B cell (primary cell): ENCODE data around the gene MYG1. TPM values are rescaled to one million over a fixed set of nuclear protein-coding genes. Genes with fewer than 3 reads are reported as not detected.

ENCODE experiments used
- ATAC-seq: fragments of 200-7000 bp; cut with Tn5 transposase; one replicate; pipeline ENCODE4 v1.10.0; 2021; ENCODE audit warnings: low read depth, mild to moderate bottlenecking, moderate number of reproducible peaks, moderate library complexity
- CTCF ChIA-PET: fragments of 350-600 bp; sonication (Branson Sonifier 250); formaldehyde crosslinking; loops from one replicate; lab custom pipeline; 2021; ENCODE audit warnings: antibody characterized with exemption, inconsistent platforms; lab: Charles Lee
- POLR2A ChIA-PET: fragments of 350-600 bp; sonication (Branson Sonifier 250); formaldehyde crosslinking; loops from one replicate; lab custom pipeline; 2021; ENCODE audit warnings: antibody characterized with exemption; lab: Charles Lee
- DNase-seq: peaks from one replicate; pipeline ENCODE4 v3.0.0; 2013
- H2AFZ ChIP-seq: 2 replicates; pipeline ENCODE4 v1.6.1; 2012; ENCODE audit warnings: mild to moderate bottlenecking, low read depth, low read length; ENCODE audit not compliant: insufficient read depth, poor library complexity, severe bottlenecking
- H3K27ac ChIP-seq, 2 donors: 1 replicate in 1 of 2; 2 replicates in 1 of 2; pipeline ENCODE4 v1.5.1; 2012 to 2013; ENCODE audit warnings: low read length in 2 of 2, mild to moderate bottlenecking in 2 of 2, moderate library complexity in 1 of 2
- H3K27me3 ChIP-seq, 4 experiments: fragments of 200-600 bp in 1 of 4; sonication (generic) in 1 of 4; replicated peaks in 1 of 4; 1 replicate in 2 of 4; 2 replicates in 2 of 4; pipeline versions ENCODE4 v1.6.1 to v1.7.0; 2013 to 2016; ENCODE audit warnings: low read length in 3 of 4, mild to moderate bottlenecking in 2 of 4, mixed read lengths in 1 of 4, moderate library complexity in 1 of 4; ENCODE audit not compliant: insufficient read depth in 4 of 4, control insufficient read depth in 3 of 4; ENCODE audit errors: control extremely low read depth in 1 of 4
- H3K36me3 ChIP-seq, 2 experiments: replicated peaks in 1 of 2; 1 replicate in 1 of 2; 2 replicates in 1 of 2; pipeline versions ENCODE4 v1.6.1 to v1.7.1; 2013; ENCODE audit warnings: low read length in 1 of 2; ENCODE audit not compliant: insufficient read depth in 2 of 2, control insufficient read depth in 1 of 2; ENCODE audit errors: control extremely low read depth in 1 of 2, extremely low read depth in 1 of 2
- H3K4me1 ChIP-seq, 2 donors: fragments of 200-600 bp in 1 of 2; sonication (generic) in 1 of 2; 1 replicate in 1 of 2; 2 replicates in 1 of 2; pipeline versions ENCODE4 v1.5.1 to v1.6.1; 2013 to 2017; ENCODE audit warnings: low read length in 2 of 2; ENCODE audit not compliant: control insufficient read depth in 2 of 2, insufficient read depth in 2 of 2
- H3K4me2 ChIP-seq: replicated peaks from 2 replicates; pipeline ENCODE3; 2012; ENCODE audit warnings: mild to moderate bottlenecking, low read depth, low read length; ENCODE audit not compliant: poor library complexity, severe bottlenecking
- H3K4me3 ChIP-seq, 5 experiments: fragments of 200-600 bp in 1 of 5; sonication (generic) in 1 of 5; 1 replicate in 3 of 5; 2 replicates in 2 of 5; pipeline versions ENCODE4 v1.5.1 to v1.7.0; 2011 to 2016; ENCODE audit warnings: low read length in 4 of 5, mild to moderate bottlenecking in 4 of 5, low read depth in 2 of 5, control low read depth in 1 of 5, moderate library complexity in 1 of 5; ENCODE audit not compliant: insufficient read depth in 1 of 5; ENCODE audit errors: control extremely low read depth in 1 of 5, extremely low read depth in 1 of 5
- H3K79me2 ChIP-seq: fragments of 200-600 bp; sonication (generic); one replicate; pipeline ENCODE4 v1.6.0; 2016; ENCODE audit warnings: low read length; ENCODE audit not compliant: control insufficient read depth, insufficient read depth
- H3K9ac ChIP-seq: fragments of 200-600 bp; sonication (generic); 2 replicates; pipeline ENCODE4 v1.6.1; 2017; ENCODE audit warnings: mild to moderate bottlenecking, low read length, moderate library complexity
- H3K9me3 ChIP-seq, 3 donors: one replicate each; pipeline versions ENCODE4 v1.6.1 to v1.7.1; 2013; ENCODE audit warnings: low read length in 2 of 3; ENCODE audit not compliant: control insufficient read depth in 2 of 3, insufficient read depth in 1 of 3; ENCODE audit errors: control extremely low read depth in 1 of 3
- H4K20me1 ChIP-seq: 2 replicates; pipeline ENCODE4 v1.6.0; 2012; ENCODE audit warnings: mild to moderate bottlenecking, low read length; ENCODE audit not compliant: insufficient read depth, control insufficient read depth, poor library complexity, severe bottlenecking
- H3K27ac Mint-ChIP-seq: one replicate; pipeline ENCODE4 v1.8.0; 2021; ENCODE audit warnings: mixed read lengths
- H3K27me3 Mint-ChIP-seq: one replicate; pipeline ENCODE4 v1.8.0; 2021; ENCODE audit warnings: mixed read lengths
- H3K4me1 Mint-ChIP-seq: one replicate; pipeline ENCODE4 v1.8.0; 2021; ENCODE audit warnings: mixed read lengths
- H3K4me3 Mint-ChIP-seq: one replicate; pipeline ENCODE4 v1.8.0; 2021; ENCODE audit warnings: mixed read lengths
- H3K9me3 Mint-ChIP-seq: one replicate; pipeline ENCODE4 v1.8.0; 2022; ENCODE audit warnings: mixed read lengths; ENCODE audit not compliant: insufficient read depth
- EZH2 ChIP-seq: IDR thresholded peaks from 2 replicates; pipeline ENCODE4 v1.6.1; 2012; ENCODE audit warnings: borderline replicate concordance, low read depth, mild to moderate bottlenecking, moderate library complexity, low read length; ENCODE audit not compliant: insufficient read depth, poor library complexity, severe bottlenecking
- WGBS: methylation state at CpG from one replicate; pipeline ENCODE4 v1.1.5; 2013; ENCODE audit warnings: missing lambda C conversion rate; ENCODE audit not compliant: insufficient coverage; 5-methylcytosine and 5-hydroxymethylcytosine counted together
- intact Hi-C: fragments of 100-400 bp; cut with micrococcal nuclease; formaldehyde crosslinking; loops from one replicate; pipeline ENCODE4 v1.10.0; 2022
- polyA plus RNA-seq: library from polyadenylated mRNA; depleted of rRNA; stranded (reverse); fragments of >200 nt; gene quantifications from 2 replicates; pipeline ENCODE4 v1.2.3, GENCODE V29; 2012
- total RNA-seq, 2 donors: library from RNA; stranded (reverse); fragments of 120-200 nt in 1 of 2; gene quantifications; 1 replicate in 1 of 2; 2 replicates in 1 of 2; pipeline versions ENCODE4 v1.2.3 to v1.2.4, GENCODE V29; 2013 to 2022
- TF ChIP-seq, protein P1 (sequence below): fragments of 200-600 bp; IDR thresholded peaks from one replicate; pipeline ENCODE4 v1.8.0; 2022; ENCODE audit warnings: antibody characterized with exemption, mild to moderate bottlenecking

The MYG1 gene
- total and polyA plus RNA-seq, 2 donors (not counting 1 experiment from before 2014, with no cell fraction given): 46.4 to 48.4 TPM

GRCh38 chr12:53347905-53348304 lies 48.4 kb downstream of the MYG1 start:
- CTCF ChIA-PET: interaction anchor here (0.7 to 14.3 kb wide), 7 partner anchors 22 to 184 kb away, joined by 3 to 384 read pairs (median 5); partner anchors contain the start of genes AAAS and AMHR2

More at GRCh38 chr12:53347905-53348304, 48.4 kb downstream of the MYG1 start:
- TF ChIP-seq, protein P1, sequence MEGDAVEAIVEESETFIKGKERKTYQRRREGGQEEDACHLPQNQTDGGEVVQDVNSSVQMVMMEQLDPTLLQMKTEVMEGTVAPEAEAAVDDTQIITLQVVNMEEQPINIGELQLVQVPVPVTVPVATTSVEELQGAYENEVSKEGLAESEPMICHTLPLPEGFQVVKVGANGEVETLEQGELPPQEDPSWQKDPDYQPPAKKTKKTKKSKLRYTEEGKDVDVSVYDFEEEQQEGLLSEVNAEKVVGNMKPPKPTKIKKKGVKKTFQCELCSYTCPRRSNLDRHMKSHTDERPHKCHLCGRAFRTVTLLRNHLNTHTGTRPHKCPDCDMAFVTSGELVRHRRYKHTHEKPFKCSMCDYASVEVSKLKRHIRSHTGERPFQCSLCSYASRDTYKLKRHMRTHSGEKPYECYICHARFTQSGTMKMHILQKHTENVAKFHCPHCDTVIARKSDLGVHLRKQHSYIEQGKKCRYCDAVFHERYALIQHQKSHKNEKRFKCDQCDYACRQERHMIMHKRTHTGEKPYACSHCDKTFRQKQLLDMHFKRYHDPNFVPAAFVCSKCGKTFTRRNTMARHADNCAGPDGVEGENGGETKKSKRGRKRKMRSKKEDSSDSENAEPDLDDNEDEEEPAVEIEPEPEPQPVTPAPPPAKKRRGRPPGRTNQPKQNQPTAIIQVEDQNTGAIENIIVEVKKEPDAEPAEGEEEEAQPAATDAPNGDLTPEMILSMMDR: no peak
- no peak for TF ChIP-seq EZH2
- Histone ChIP-seq H3K4me1 (peaks cover 9 to 16% of the 10 kb centered on the region in 2 donors), H3K79me2 (no peaks in the 10 kb centered on the region), H3K27ac (no peak overlapping the region), H3K9me3 (no peaks in the 10 kb centered on the region), H3K27me3 (no peaks in the 10 kb centered on the region), H3K4me2 (no peak overlapping the region), H2AFZ (no peak overlapping the region), H3K4me3 (no peak overlapping the region), H3K36me3 (no peaks in the 10 kb centered on the region), H3K9ac (no peak overlapping the region), H4K20me1 (no peaks in the 10 kb centered on the region)
- intact Hi-C loops: no loop called here
- POLR2A ChIA-PET: no interaction called here
- Mint-ChIP-seq H3K4me3 (no peak overlapping the region), H3K27ac (no peak overlapping the region), H3K27me3 (no peaks in the 10 kb centered on the region), H3K4me1 (peaks cover 19% of the 10 kb centered on the region), H3K9me3 (no peaks in the 10 kb centered on the region)
- WGBS: 100% methylated on average over 1 of the region's 4 CpGs
- no peak for ATAC-seq
- DNase-seq: no peak
